Measurements from ENCODE around the gene HSPA4.

Gene HSPA4

DNA sequence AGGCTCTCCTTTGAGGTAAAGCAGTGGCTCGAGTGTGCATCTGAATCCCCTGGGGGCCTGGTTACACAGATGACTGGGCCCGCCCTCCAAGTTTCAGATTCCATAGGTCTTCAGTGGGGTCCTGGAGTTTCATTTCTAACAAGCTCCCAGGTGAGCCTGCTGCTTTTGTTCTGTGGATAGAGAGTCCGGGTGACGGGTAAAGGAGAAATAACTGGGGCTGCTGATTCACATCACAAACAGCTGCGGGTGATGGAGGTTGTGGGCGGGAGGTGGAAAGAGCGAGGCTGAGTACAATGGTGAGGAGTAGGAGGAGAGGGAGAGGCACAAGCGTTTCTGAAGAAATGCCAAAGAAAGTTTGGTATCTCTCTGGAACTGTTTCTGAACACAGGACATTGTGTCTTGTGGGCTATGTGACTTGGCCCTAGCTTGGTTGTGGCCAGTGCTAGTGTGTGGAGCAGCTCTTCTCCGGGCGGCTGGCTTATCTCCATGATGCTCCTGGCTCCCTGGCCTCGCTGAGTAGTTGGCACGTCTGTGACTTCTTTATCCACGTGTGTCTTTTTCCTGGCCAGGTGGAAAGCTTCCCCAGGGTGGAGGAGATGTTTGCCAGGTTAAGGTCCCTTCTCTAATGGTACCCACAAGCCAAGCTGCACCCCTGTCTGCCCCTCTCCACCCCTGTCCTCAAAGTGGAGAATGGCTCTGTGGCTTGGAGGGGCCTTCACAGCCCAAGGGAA lies 61.7 kb downstream of the HSPA4 start:
- TF ChIP-seq, protein P1, sequence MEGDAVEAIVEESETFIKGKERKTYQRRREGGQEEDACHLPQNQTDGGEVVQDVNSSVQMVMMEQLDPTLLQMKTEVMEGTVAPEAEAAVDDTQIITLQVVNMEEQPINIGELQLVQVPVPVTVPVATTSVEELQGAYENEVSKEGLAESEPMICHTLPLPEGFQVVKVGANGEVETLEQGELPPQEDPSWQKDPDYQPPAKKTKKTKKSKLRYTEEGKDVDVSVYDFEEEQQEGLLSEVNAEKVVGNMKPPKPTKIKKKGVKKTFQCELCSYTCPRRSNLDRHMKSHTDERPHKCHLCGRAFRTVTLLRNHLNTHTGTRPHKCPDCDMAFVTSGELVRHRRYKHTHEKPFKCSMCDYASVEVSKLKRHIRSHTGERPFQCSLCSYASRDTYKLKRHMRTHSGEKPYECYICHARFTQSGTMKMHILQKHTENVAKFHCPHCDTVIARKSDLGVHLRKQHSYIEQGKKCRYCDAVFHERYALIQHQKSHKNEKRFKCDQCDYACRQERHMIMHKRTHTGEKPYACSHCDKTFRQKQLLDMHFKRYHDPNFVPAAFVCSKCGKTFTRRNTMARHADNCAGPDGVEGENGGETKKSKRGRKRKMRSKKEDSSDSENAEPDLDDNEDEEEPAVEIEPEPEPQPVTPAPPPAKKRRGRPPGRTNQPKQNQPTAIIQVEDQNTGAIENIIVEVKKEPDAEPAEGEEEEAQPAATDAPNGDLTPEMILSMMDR (conservative IDR thresholded peaks at IDR 0.05; ENCODE audit: low read length), result no peak
- TF ChIP-seq EZH2phosphoT487 (IDR thresholded peaks at IDR 0.05; ENCODE audit: borderline replicate concordance), result no peak
- no peaks in the 10 kb centered on the region for H4K20me1 ChIP-seq (ENCODE audit: insufficient read depth, low read length, poor library complexity, severe bottlenecking)
- no peak overlapping the region for H3K9ac ChIP-seq (ENCODE audit: low read depth, low read length, poor library complexity, severe bottlenecking)
- H3K27me3 ChIP-seq (ENCODE audit: insufficient read depth, low read length, poor library complexity, severe bottlenecking), result no peaks in the 10 kb centered on the region
- H3K9me3 ChIP-seq (ENCODE audit: insufficient read depth, low read depth, low read length), result no peaks in the 10 kb centered on the region
- H3K36me3 ChIP-seq (ENCODE audit: insufficient read depth, low read length), result no peaks in the 10 kb centered on the region
- no peaks in the 10 kb centered on the region for H3F3A ChIP-seq (ENCODE audit: low read depth)
- H3K4me2 ChIP-seq (ENCODE audit: low read depth, low read length, poor library complexity, severe bottlenecking), result no peak overlapping the region
- no peak overlapping the region for H3K4me3 ChIP-seq (ENCODE audit: low read length, poor library complexity, severe bottlenecking)
- no peak overlapping the region for H2AFZ ChIP-seq (ENCODE audit: low read length)
- H3K4me1 ChIP-seq (ENCODE audit: insufficient read depth, low read length, poor library complexity, severe bottlenecking), result no peaks in the 10 kb centered on the region
- H3K79me2 ChIP-seq (ENCODE audit: insufficient read depth, low read length), result no peaks in the 10 kb centered on the region
- no peaks in the 10 kb centered on the region for H3K9me2 ChIP-seq (replicated peaks; ENCODE audit: low read depth, low read length)

DNA sequence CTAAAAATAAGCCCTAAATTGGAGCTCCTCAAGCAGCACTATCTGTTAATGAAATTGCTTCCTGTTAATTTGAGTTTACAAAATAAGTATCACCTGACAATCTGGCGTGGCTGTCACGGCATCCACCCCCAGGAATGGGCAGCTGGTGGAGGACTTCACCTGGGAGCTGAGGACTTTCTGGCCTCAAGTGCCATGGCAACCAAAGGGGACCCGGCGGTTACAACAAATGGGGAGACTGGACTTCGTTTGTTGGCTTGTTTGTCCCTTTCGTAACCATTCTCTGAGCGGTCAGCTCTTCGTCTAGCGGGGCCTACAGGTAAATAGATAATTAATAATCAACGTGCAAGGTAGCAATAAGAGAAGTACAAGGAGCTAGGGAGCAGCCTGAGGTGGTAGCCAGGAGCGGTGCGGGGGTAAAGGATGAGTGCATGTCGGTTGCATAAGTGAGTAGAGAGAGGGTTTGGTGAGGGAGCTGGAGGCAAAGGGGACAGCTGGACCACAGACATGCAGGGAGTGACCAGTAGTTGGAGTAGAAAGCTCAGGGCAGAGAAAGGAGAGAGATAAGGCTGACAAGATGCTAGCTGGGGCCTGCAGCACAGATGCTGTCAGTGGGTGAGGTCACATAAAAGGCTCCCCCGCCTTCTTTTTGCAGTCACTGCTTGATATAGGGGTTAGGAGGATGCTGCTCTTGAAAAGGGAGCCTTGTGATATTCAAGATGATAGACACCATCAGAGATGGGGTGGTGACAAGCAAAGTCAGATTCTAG lies 62.5 kb downstream of the HSPA4 start:
- Histone ChIP-seq H3K9ac (ENCODE audit: low read depth, low read length, poor library complexity, severe bottlenecking) (no peak overlapping the region), H3K36me3 (ENCODE audit: insufficient read depth, low read length) (no peaks in the 10 kb centered on the region), H3K4me1 (ENCODE audit: insufficient read depth, low read length, poor library complexity, severe bottlenecking) (no peaks in the 10 kb centered on the region), H3K9me3 (ENCODE audit: insufficient read depth, low read depth, low read length) (no peaks in the 10 kb centered on the region), H3K4me3 (ENCODE audit: low read length, poor library complexity, severe bottlenecking) (no peak overlapping the region), H3F3A (ENCODE audit: low read depth) (no peaks in the 10 kb centered on the region), H3K9me2 (replicated peaks; ENCODE audit: low read depth, low read length) (no peaks in the 10 kb centered on the region), H3K27me3 (ENCODE audit: insufficient read depth, low read length, poor library complexity, severe bottlenecking) (no peaks in the 10 kb centered on the region), H3K79me2 (ENCODE audit: insufficient read depth, low read length) (no peaks in the 10 kb centered on the region), H4K20me1 (ENCODE audit: insufficient read depth, low read length, poor library complexity, severe bottlenecking) (no peaks in the 10 kb centered on the region), H3K4me2 (ENCODE audit: low read depth, low read length, poor library complexity, severe bottlenecking) (no peak overlapping the region), H2AFZ (ENCODE audit: low read length) (no peak overlapping the region)
- TF ChIP-seq, protein P1 (conservative IDR thresholded peaks at IDR 0.05; ENCODE audit: low read length), result no peak
- TF ChIP-seq EZH2phosphoT487 (IDR thresholded peaks at IDR 0.05; ENCODE audit: borderline replicate concordance), result no peak

DNA sequence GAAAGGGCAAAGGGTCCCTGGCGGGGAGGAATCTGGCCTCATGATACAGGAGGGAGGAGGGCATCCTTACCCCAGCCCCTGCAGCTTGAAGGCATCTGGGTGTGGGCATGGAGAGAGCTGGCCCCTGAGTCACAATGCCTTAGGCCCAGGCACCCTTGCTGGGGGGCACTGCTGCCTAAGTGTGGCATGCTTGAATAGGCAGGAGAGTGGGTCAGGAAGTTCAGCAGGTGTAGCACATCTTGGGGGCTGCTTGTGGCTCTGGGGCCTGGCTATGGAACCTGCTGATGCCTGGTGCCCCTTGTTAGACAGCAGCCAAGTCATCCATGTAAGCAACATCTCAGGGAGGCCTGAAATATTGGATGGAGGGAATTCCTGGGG lies 63.1 kb downstream of the HSPA4 start:
- no peaks in the 10 kb centered on the region for H3K36me3 ChIP-seq (ENCODE audit: insufficient read depth, low read length)
- H3K79me2 ChIP-seq (ENCODE audit: insufficient read depth, low read length), result no peaks in the 10 kb centered on the region
- no peak overlapping the region for H3K9ac ChIP-seq (ENCODE audit: low read depth, low read length, poor library complexity, severe bottlenecking)
- H2AFZ ChIP-seq (ENCODE audit: low read length), result no peak overlapping the region
- H4K20me1 ChIP-seq (ENCODE audit: insufficient read depth, low read length, poor library complexity, severe bottlenecking), result no peaks in the 10 kb centered on the region
- no peaks in the 10 kb centered on the region for H3K9me2 ChIP-seq (replicated peaks; ENCODE audit: low read depth, low read length)
- H3K4me1 ChIP-seq (ENCODE audit: insufficient read depth, low read length, poor library complexity, severe bottlenecking), result no peaks in the 10 kb centered on the region
- H3F3A ChIP-seq (ENCODE audit: low read depth), result no peaks in the 10 kb centered on the region
- H3K4me3 ChIP-seq (ENCODE audit: low read length, poor library complexity, severe bottlenecking), result no peak overlapping the region
- no peaks in the 10 kb centered on the region for H3K9me3 ChIP-seq (ENCODE audit: insufficient read depth, low read depth, low read length)
- TF ChIP-seq, protein P1 (conservative IDR thresholded peaks at IDR 0.05; ENCODE audit: low read length), result no peak
- TF ChIP-seq EZH2phosphoT487 (IDR thresholded peaks at IDR 0.05; ENCODE audit: borderline replicate concordance), result no peak
- H3K27me3 ChIP-seq (ENCODE audit: insufficient read depth, low read length, poor library complexity, severe bottlenecking), result no peaks in the 10 kb centered on the region
- no peak overlapping the region for H3K4me2 ChIP-seq (ENCODE audit: low read depth, low read length, poor library complexity, severe bottlenecking)
